ENCODE data around the gene CTRB1.

CTRB1 gene

GRCh38 chr16:75218256-75219076 is at the start of gene CTRB1:
Gene CTRB1, plus strand, starts transcription at chr16:75218988. Its CDS starts 20 bp downstream, at chr16:75219008.
- DNase-seq (ENCODE audit: low spot score): no peak

- no peak for DNase-seq (ENCODE audit: low spot score)
Measured at GRCh38 chr16:75169899-75170405, 48.8 kb upstream of the CTRB1 start.

- DNase-seq (ENCODE audit: low spot score): no peak
Measured at GRCh38 chr16:75172578-75172977, 46.2 kb upstream of the CTRB1 start.

GRCh38 chr16:75175074-75175473 is 43.7 kb upstream of the CTRB1 start:
- no peak for DNase-seq (ENCODE audit: low spot score)

- DNase-seq (ENCODE audit: low spot score): no peak
Measured at GRCh38 chr16:75176926-75177325, 41.9 kb upstream of the CTRB1 start.

GRCh38 chr16:75179208-75179607 is 39.6 kb upstream of the CTRB1 start:
- no peak for DNase-seq (ENCODE audit: low spot score)

- DNase-seq (ENCODE audit: low spot score): no peak
Measured at GRCh38 chr16:75181630-75182029, 37.2 kb upstream of the CTRB1 start.

- no peak for DNase-seq (ENCODE audit: low spot score)
Measured at GRCh38 chr16:75188832-75189477, 29.8 kb upstream of the CTRB1 start.

- DNase-seq (ENCODE audit: low spot score): no peak
Measured at GRCh38 chr16:75189638-75190245, 29.0 kb upstream of the CTRB1 start.

- DNase-seq (ENCODE audit: low spot score): no peak
Measured at GRCh38 chr16:75192606-75193264, 26.1 kb upstream of the CTRB1 start.

- DNase-seq (ENCODE audit: low spot score): no peak
Measured at GRCh38 chr16:75193265-75193650, 25.5 kb upstream of the CTRB1 start.

GRCh38 chr16:75193730-75194444 is 24.9 kb upstream of the CTRB1 start:
- no peak for DNase-seq (ENCODE audit: low spot score)

GRCh38 chr16:75195811-75196790 is 22.7 kb upstream of the CTRB1 start:
- DNase-seq (ENCODE audit: low spot score): no peak

- DNase-seq (ENCODE audit: low spot score): no peak
Measured at GRCh38 chr16:75196836-75197235, 22.0 kb upstream of the CTRB1 start.

- DNase-seq (ENCODE audit: low spot score): no peak
Measured at GRCh38 chr16:75197522-75198134, 21.2 kb upstream of the CTRB1 start.

- DNase-seq (ENCODE audit: low spot score): no peak
Measured at GRCh38 chr16:75198135-75198600, 20.6 kb upstream of the CTRB1 start.

- DNase-seq (ENCODE audit: low spot score): no peak
Measured at GRCh38 chr16:75202069-75202590, 16.7 kb upstream of the CTRB1 start.

- DNase-seq (ENCODE audit: low spot score): no peak
Measured at GRCh38 chr16:75203096-75203495, 15.7 kb upstream of the CTRB1 start.

- DNase-seq (ENCODE audit: low spot score): no peak
Measured at GRCh38 chr16:75203667-75204409, 14.9 kb upstream of the CTRB1 start.
